Karpas-422 (cell line): ENCODE measurements around the gene LPCAT1. TPM values are rescaled to one million over a fixed set of nuclear protein-coding genes. Genes with fewer than 3 reads are reported as not detected.

Experiments
- DNase-seq: peaks from one replicate; pipeline ENCODE4 v3.0.0-alpha.2; 2015
- H2AFZ ChIP-seq: fragments of 200-600 bp; sonication (generic); 2 replicates; pipeline ENCODE4 v1.6.1; 2014; ENCODE audit warnings: antibody characterized with exemption, low read length, mixed read lengths
- H3K27ac ChIP-seq: fragments of 200-600 bp; sonication (generic); 2 replicates; pipeline ENCODE4 v1.5.1; 2014; ENCODE audit warnings: mild to moderate bottlenecking, low read length, moderate library complexity
- H3K27me3 ChIP-seq: fragments of 200-600 bp; sonication (generic); 2 replicates; pipeline ENCODE4 v1.6.1; 2014; ENCODE audit warnings: low read length, mixed read lengths
- H3K36me3 ChIP-seq: fragments of 200-600 bp; sonication (generic); 2 replicates; pipeline ENCODE4 v1.6.1; 2014; ENCODE audit warnings: low read length, mixed read lengths; ENCODE audit not compliant: insufficient read depth
- H3K4me1 ChIP-seq: fragments of 200-600 bp; sonication (generic); 2 replicates; pipeline ENCODE4 v1.6.1; 2014; ENCODE audit warnings: mild to moderate bottlenecking, low read length, mixed read lengths
- H3K4me2 ChIP-seq: fragments of 200-600 bp; sonication (generic); 2 replicates; pipeline ENCODE4 v1.6.1; 2014; ENCODE audit warnings: low read length, low read depth, mild to moderate bottlenecking; ENCODE audit not compliant: poor library complexity, severe bottlenecking
- H3K4me3 ChIP-seq: fragments of 200-600 bp; sonication (generic); 2 replicates; pipeline ENCODE4 v1.5.1; 2014; ENCODE audit warnings: mild to moderate bottlenecking, antibody characterized with exemption, low read length, mixed read lengths
- H3K79me2 ChIP-seq: fragments of 200-600 bp; sonication (generic); 2 replicates; pipeline ENCODE4 v1.6.1; 2014; ENCODE audit warnings: mild to moderate bottlenecking, low read length, mixed read lengths
- H3K9ac ChIP-seq: fragments of 200-600 bp; sonication (generic); 2 replicates; pipeline ENCODE4 v1.6.0; 2014; ENCODE audit warnings: low read length
- H3K9me2 ChIP-seq: fragments of 200-600 bp; sonication (generic), shearing (Covaris generic); replicated peaks from 2 replicates; pipeline ENCODE4 v1.6.0; 2014; ENCODE audit warnings: mild to moderate bottlenecking, low read length, moderate library complexity; ENCODE audit not compliant: insufficient read depth
- H3K9me3 ChIP-seq: fragments of 300-700, 200-600 bp; sonication (generic); 2 replicates; pipeline ENCODE4 v1.6.1; 2014; ENCODE audit warnings: low read length, mixed read lengths
- H4K20me1 ChIP-seq: fragments of 200-600 bp; sonication (generic); 2 replicates; pipeline ENCODE4 v1.6.1; 2014; ENCODE audit warnings: mild to moderate bottlenecking, antibody characterized with exemption, low read length, low read depth; ENCODE audit not compliant: insufficient read depth
- total RNA-seq: library from RNA; depleted of rRNA; stranded (reverse); fragments of >200 nt; shearing (Covaris generic); gene quantifications from 2 replicates; pipeline ENCODE4 v1.2.3, GENCODE V29; 2014; ENCODE audit warnings: low replicate concordance

LPCAT1 gene
- total RNA-seq, 1 experiment from 2014 or later, result 115 TPM

DNA sequence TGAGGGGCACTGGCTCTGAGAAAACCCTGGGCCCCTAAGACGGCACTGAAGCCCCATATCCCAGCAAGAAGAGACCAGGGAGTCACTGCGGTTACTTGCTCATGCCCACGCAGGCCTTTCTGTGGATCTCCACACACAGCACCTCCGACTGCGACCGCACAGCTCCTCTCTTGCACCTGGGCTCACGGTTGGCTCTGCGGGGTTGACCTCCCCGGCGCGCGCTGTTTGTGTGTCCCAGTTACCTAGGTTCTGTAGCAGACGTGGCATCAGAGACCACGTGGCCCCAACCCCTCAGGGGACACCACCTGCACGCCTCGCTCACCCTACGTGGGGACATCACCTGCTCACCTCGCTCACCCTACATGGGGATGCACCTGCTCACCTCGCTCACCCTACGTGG is 12.7 kb downstream of the LPCAT1 start:
- Histone ChIP-seq H3K9me2 (no peaks in the 10 kb centered on the region), H4K20me1 (peaks cover 71% of the 10 kb centered on the region), H3K4me3 (no peak overlapping the region), H3K27me3 (no peaks in the 10 kb centered on the region), H3K9ac (no peak overlapping the region), H3K4me2 (no peak overlapping the region), H3K4me1 (peaks cover 24% of the 10 kb centered on the region), H3K79me2 (peaks cover 25% of the 10 kb centered on the region), H2AFZ (no peak overlapping the region), H3K9me3 (no peaks in the 10 kb centered on the region), H3K36me3 (peaks cover 5% of the 10 kb centered on the region), H3K27ac (no peak overlapping the region)
- no peak for DNase-seq

DNA sequence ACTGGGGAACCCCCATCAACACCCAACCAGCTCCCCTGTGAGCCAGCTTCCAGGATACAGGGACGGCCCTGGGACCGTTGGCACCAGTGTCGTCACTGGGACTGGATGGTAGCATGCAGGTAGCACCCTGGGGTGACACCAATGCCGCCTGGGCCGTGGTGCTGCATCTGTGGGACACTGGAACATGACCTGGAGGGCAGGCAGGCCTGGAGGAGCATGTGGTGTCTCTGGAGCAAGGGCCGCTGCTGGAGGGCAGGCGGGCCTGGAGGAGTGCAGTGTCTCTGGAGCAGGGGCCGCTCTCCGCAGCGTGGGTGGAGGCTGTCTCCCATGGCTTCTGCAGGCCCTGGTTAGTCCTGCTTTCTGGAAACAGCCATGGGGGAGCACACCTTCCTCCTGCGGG is 13.1 kb downstream of the LPCAT1 start:
- no peak for DNase-seq
- peaks cover 25% of the 10 kb centered on the region for H3K79me2 ChIP-seq
- peaks cover 28% of the 10 kb centered on the region for H3K4me1 ChIP-seq
- H3K9me3 ChIP-seq, result no peaks in the 10 kb centered on the region
- no peak overlapping the region for H3K9ac ChIP-seq
- peaks cover 72% of the 10 kb centered on the region for H4K20me1 ChIP-seq
- no peaks in the 10 kb centered on the region for H3K27me3 ChIP-seq
- no peak overlapping the region for H3K4me2 ChIP-seq
- peaks cover 4% of the 10 kb centered on the region for H3K36me3 ChIP-seq
- no peak overlapping the region for H3K4me3 ChIP-seq
- H2AFZ ChIP-seq, result no peak overlapping the region
- no peak overlapping the region for H3K27ac ChIP-seq
- H3K9me2 ChIP-seq, result no peaks in the 10 kb centered on the region

DNA sequence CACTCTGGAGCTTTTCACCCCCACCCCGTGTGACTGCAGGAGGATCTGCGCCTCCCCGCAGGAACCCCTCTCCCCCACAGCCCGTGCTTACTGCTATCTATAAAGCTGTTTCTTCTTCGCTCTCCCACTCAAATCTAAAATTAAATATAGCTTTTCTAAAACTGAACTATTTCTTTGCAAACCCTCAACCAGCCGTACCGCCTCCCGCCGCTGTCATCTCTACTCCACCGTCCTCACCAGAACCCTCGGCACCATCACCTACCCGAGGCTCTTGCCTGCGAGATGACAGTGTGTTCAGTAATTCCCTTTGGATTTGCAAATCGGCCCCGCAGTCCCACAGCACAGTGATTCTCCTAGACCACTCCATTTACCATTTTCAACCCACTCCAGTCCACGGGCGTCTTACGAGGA is 13.6 kb downstream of the LPCAT1 start:
- DNase-seq, result no peak
- Histone ChIP-seq H4K20me1 (peaks cover 69% of the 10 kb centered on the region), H3K36me3 (peaks cover 4% of the 10 kb centered on the region), H3K4me2 (no peak overlapping the region), H3K27me3 (no peaks in the 10 kb centered on the region), H3K27ac (no peak overlapping the region), H3K9ac (no peak overlapping the region), H3K9me3 (no peaks in the 10 kb centered on the region), H3K4me1 (peaks cover 33% of the 10 kb centered on the region), H3K79me2 (peaks cover 23% of the 10 kb centered on the region), H3K4me3 (no peak overlapping the region), H2AFZ (no peak overlapping the region), H3K9me2 (no peaks in the 10 kb centered on the region)

DNA sequence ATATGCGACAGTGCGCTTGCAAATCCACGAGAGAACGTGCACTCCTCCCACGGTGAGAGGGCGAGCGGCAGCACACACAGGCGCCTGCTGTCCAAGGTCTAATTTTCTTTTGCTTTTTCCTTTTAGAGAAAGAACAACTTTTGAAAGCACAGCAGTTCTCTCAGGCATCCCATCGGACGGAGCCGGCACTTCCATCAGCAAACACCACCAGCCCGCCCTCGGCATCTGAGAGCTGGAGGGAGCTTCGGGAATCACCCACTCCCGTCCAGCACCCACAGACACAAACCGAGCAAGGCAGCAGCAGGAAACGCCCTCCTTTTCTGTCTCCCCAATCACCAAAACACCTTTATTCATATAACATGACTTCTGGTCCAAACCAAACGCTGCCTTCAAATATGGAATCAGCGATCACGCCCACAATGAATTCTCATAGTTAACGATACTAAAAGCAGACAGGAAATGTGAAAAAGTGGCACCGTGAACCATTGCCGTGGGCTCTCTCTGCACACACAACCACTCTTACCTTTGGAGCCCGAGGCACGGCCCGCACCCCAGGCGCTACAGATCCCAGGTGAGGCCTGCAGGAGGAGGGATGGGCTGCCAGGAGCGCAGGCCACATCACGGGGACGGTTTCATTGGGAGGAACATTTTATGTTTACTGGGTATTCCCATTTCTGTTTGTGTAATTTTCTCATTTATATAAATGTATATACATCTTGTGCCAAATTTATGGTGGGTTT is 14.2 kb downstream of the LPCAT1 start:
- H2AFZ ChIP-seq, result no peak overlapping the region
- no peak overlapping the region for H3K27ac ChIP-seq
- H3K4me3 ChIP-seq, result no peak overlapping the region
- no peaks in the 10 kb centered on the region for H3K27me3 ChIP-seq
- H3K9ac ChIP-seq, result no peak overlapping the region
- no peak for DNase-seq
- no peaks in the 10 kb centered on the region for H3K9me3 ChIP-seq
- no peak overlapping the region for H3K4me2 ChIP-seq
- H3K9me2 ChIP-seq, result no peaks in the 10 kb centered on the region
- H4K20me1 ChIP-seq, result peaks cover 64% of the 10 kb centered on the region
- H3K36me3 ChIP-seq, result peaks cover 4% of the 10 kb centered on the region
- H3K79me2 ChIP-seq, result peaks cover 23% of the 10 kb centered on the region
- H3K4me1 ChIP-seq, result peaks cover 39% of the 10 kb centered on the region

DNA sequence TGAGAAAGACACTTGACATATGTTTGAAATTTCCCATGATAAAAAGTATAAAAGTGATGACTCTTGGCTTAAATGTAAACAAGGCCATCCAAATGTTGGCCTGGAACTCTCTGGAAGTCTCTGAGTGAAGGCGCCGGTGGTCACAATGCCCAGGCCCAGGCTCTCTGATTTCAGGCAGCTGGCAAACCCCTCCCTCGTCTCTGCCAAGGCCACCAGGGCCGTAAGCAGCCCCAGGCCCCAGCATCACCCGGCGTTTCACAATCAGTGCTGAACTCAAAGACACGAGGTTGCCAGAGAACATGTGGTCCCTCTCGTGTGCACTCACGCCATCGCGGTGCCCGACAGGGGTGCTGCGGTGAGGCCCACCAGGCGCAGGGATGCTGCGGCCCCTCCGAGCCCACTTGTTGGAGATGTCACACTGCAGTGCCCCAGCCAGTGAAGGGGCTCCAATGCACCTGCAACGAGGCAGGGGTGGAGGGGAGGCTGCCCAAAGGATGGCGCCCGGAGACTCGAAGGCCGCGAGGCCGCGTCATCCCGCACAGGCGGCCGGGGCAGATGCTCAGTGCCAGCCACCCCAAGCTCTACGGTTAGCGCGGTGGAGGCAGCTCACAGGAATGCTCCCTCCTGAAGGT is 15.0 kb downstream of the LPCAT1 start:
- Histone ChIP-seq H3K4me1 (peaks cover 47% of the 10 kb centered on the region), H3K27me3 (no peaks in the 10 kb centered on the region), H3K79me2 (peaks cover 23% of the 10 kb centered on the region), H4K20me1 (peaks cover 57% of the 10 kb centered on the region), H3K9me3 (no peaks in the 10 kb centered on the region), H3K4me3 (no peak overlapping the region), H3K4me2 (no peak overlapping the region), H3K9me2 (no peaks in the 10 kb centered on the region), H3K36me3 (peaks cover 4% of the 10 kb centered on the region), H3K9ac (no peak overlapping the region), H3K27ac (no peak overlapping the region), H2AFZ (no peak overlapping the region)
- DNase-seq, result no peak

DNA sequence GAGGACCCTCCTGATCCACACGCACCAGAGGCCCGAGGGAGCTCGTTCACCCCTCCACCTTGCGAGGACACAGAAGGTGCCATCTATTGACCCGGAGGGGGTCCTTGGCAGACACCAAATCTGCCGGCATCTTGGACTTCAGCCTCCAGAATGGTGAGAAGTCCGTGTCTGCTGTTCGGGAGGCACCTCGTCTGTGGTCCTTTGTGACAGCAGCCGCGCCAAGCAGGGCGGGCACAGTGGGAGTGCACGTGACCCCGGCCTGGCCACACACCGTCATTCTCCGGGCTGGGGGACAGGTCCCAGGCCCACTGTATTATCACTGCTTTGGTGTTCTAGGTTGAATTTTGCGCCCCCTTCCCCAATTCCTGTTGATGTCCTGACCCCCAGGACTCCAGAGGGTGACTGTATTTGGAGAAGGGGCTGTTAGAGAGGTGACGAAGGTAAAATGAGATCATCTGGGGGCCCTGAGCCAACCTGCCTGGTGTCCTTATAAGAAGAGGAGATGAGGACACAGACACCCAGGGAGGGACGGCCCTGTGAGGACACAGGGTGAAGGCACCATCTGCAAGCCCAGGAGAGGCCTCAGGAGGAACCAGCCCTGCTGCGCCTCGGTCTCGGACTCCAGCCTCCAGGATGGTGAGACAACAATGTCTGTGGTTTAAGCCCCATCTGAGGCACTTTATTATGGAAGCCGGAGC is 15.7 kb downstream of the LPCAT1 start:
- Histone ChIP-seq H3K79me2 (peaks cover 25% of the 10 kb centered on the region), H3K36me3 (peaks cover 4% of the 10 kb centered on the region), H3K4me3 (no peak overlapping the region), H3K4me1 (peaks cover 53% of the 10 kb centered on the region), H3K9ac (no peak overlapping the region), H3K27me3 (no peaks in the 10 kb centered on the region), H3K9me3 (no peaks in the 10 kb centered on the region), H2AFZ (no peak overlapping the region), H4K20me1 (peaks cover 56% of the 10 kb centered on the region), H3K27ac (no peak overlapping the region), H3K9me2 (no peaks in the 10 kb centered on the region), H3K4me2 (no peak overlapping the region)
- DNase-seq, result no peak

DNA sequence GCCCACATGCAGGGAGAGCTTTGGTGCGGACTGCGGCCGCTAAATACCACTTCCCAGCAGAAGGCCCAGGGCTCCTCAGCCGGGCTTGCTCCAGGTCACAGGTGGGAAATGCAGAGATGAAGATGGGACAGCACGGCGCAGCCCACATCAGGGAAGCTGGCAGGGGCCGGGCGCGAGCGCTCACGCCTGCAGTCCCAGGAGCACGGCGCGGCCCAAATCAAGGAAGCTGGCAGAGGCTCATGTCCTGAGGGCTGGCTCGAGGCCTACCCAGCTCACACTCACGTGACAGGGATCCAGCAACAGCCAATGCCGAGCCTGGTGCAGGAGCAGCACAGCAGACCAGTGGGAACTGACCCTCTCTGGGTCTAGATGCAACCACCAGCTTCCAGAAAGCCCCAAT is 16.3 kb downstream of the LPCAT1 start:
- Histone ChIP-seq H2AFZ (no peak overlapping the region), H4K20me1 (peaks cover 56% of the 10 kb centered on the region), H3K9ac (no peak overlapping the region), H3K79me2 (peaks cover 28% of the 10 kb centered on the region), H3K4me3 (no peak overlapping the region), H3K9me3 (no peaks in the 10 kb centered on the region), H3K9me2 (no peaks in the 10 kb centered on the region), H3K27ac (no peak overlapping the region), H3K4me1 (peaks cover 60% of the 10 kb centered on the region), H3K4me2 (no peak overlapping the region), H3K27me3 (no peaks in the 10 kb centered on the region), H3K36me3 (peaks cover 4% of the 10 kb centered on the region)
- no peak for DNase-seq

DNA sequence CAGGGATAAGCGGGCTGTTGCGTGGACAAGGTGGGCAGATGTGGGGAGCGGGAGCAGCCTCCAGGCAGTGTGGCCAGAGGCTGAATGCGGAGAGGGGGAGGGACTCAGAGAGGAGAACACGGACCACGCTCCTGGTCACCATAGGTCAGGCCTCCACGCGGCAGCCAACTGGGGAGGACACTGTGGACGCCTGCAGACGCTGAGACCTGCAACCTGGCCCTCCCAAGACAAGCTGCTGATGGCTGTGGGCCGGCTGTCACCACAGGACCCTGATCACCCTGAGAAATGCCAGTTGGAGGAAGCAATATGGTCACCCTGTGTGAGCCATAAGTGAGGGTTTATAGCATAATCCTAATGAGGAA is 16.8 kb downstream of the LPCAT1 start:
- H3K9me3 ChIP-seq, result no peaks in the 10 kb centered on the region
- H3K4me2 ChIP-seq, result no peak overlapping the region
- no peaks in the 10 kb centered on the region for H3K27me3 ChIP-seq
- H4K20me1 ChIP-seq, result peaks cover 56% of the 10 kb centered on the region
- H3K9ac ChIP-seq, result no peak overlapping the region
- no peak for DNase-seq
- peaks cover 65% of the 10 kb centered on the region for H3K4me1 ChIP-seq
- no peak overlapping the region for H3K4me3 ChIP-seq
- peaks cover 4% of the 10 kb centered on the region for H3K36me3 ChIP-seq
- H3K79me2 ChIP-seq, result peaks cover 30% of the 10 kb centered on the region
- H3K27ac ChIP-seq, result no peak overlapping the region
- no peak overlapping the region for H2AFZ ChIP-seq
- no peaks in the 10 kb centered on the region for H3K9me2 ChIP-seq
